NCI-H1417 (cell line): ENCODE data around the gene SPRYD4.
"Not testable (repeated sequence)": the region's sequence is repeated elsewhere in the genome, so short reads cannot be mapped to it uniquely, and the experiment has no call there.

Source experiments
- DNase-seq, 3 experiments: peaks; one replicate each; lab custom pipeline; 2025; lab: John Stamatoyannopoulos, UW

Gene SPRYD4

DNA sequence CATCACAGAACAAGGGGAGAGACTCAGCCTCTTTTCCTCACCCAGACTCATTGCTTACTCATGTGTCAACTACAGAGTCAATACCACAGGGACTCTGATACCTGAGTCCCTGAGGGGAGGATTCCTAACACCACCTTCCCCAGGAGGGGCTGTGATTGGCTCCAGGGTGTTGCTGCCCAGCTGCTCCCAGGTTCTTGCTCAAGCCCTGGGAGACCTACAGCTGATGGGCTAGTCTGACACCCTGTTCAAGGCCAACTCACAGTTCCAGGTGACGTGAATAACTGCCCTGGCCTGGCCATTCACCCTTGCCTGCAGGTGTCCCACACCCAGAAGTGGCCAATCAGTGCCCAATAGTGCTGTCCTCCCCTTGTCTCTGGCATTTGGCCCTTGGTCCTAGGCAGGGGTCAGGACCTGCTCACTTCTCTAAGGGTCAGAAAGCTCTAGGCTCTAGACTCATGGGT, 8.6 kb downstream of the SPRYD4 start:
- DNase-seq, result no peak

DNA sequence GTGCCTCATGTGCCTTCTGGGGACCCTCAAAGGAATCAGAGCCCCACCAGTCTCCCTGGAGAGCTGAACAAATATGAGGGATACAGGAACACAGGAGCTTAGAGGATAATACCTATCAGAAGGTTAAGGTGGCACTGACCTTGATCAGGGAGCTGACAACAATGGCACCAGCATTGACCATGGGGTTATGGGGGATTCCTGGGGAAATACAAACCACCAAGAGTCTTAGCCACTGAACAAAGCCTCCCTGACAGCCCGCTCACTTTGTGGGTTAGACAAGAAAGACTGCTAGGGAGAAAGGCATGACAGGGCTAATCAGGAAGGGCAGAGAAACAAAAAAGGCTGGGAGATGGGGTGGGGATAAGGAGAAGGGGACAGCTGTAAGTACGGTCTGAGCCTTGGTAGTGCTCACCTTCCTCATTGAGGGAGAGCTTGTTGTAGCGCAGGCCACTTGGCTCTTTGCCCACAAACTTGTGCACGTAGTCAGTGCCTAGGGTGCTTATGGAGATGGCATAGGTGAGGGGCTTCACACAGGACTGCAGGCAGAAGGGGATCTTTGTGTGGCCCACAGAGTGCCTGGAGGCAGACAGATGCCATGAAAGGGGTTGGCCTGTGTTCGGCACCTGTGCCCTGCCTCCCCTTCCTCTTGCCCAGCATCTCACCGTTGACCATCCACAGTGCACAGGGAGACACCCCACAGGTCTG, 9.3 kb downstream of the SPRYD4 start:
- no peak for DNase-seq

DNA sequence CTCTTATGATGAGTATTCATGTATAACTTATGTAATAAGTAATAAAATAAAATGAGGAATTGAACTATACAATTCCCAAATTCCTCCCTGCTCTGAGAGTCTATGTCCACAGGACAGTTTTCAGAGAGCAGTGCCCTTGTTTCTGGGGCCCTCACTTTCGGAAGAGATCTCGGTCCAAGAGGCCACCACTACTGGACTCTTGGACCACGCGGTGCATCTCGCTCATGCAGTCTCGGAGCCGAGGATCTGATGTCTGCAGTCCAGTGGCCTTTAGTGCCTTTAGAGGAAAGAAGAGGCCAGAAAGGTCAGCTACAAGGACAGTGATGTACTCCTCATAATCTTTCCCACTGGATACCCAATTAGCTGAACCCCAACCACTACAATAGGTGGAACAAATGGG, 11.2 kb downstream of the SPRYD4 start:
- DNase-seq, result no peak

DNA sequence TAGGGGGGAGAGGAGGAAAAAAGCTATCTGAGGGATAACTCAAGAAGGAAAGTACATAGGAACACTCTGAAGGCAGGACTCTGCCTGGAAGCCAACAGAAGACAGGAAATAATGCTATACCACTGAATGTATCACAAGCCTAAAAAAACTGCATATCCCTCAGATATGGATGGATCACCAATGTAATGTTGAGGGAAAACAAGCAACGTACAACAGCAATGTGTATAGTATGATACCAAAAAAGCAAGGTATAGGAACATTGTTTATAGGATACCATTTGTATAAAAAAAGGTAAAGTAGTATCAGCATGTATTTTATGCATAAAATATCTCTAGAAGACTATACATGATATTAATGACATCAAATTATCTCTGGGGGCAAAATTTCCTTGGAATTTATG, 16.2 kb downstream of the SPRYD4 start:
- DNase-seq, result no peak

DNA sequence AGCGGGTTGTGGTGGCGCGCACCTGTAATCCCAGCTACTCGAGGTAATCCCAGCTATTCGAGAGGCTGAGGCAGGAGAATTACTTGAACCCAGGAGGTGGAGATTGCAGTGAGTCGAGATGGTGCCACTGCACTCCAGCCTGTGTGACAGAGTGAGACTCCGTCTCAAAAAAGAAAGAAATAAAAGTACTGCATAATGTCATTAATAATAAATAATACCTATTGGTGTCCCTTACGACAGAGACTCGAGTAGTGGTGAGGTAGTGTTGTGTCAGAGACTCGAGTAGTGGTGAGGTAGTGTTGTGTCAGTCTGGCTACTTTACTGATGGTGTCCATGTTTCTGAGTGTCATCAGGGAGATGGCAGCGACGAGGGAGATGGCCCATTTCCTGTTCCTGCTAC, 18.3 kb downstream of the SPRYD4 start:
- no peak for DNase-seq

DNA sequence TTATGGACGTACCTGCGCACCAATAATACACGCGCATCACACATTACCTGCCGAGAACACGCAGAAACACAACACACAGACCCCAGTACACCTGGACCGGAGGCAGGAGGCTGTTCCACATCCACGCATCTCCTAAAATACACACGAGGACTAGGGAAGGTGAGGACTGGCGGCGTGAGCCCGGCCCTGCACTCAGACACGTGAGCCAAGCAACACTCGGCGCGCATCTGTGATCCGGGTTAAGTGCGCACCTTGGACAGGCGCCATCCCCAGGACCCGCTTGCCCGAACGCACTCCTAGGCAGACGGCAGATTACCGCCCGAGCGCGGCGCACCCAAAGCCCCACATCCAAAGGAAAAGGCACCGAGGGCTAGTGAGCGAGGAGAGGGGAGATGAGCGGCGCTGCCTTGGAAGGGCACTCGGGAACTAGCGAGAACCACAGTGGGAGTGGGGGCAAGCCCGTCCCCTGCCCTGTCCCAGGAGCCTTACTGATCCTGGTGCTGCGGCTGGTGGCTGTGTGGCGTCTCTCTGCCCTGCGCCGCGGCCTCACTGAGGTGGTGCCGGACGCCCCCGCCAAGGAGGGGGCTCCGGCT, 19.2 kb downstream of the SPRYD4 start:
- peak; percentile 68 to 91 (median 87) for DNase-seq

DNA sequence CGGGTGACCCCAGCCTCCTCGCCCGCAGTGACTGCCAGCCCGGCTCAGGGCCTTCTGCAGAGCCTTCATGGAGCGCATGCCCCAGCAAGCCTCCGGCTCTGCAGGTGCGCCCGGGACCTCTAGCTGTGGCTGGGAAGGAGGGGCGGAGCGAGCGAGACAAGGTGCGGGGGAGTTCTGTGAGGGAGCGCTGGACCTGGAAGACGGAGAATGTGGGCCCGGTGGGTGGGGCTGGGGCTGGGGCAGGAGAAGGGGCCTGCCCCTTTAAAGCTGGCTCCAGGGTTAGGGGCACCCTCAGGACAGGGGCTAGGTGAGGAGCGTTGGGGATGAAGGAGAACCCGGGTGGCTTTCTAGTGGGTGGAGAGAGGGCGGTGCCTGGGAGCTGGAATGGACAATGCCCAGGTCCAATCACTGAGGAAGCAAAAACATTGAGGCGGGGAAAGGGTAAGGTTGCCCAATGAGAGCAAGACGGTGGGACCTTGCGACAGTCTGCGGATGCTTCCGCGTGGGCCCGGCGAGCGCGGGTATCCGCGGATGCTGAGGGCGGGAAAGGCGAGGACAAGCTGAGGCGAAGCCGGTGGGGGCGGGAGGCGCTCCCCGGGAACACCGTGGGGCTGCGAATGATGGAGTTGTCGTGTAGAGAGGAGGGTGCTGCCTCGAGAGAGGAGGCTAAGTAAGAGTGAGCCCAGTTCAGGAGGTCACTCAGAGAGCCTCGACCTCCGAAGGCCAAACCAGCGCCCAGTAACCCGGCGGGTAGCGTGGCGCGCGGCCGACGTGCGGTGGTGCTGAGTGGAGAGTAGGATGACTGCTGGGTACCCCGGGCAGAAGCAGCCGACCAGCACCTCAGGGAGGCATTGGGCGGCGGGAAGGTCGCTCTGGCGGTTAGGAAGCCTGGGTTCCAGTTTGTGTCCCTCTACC, 19.9 kb downstream of the SPRYD4 start, which contains the start of gene GLS2:
TSS of gene GLS2 (minus strand) at position 121 of the 915 bp plus-strand sequence. CDS start at position 78, 43 bp downstream.
- peak; percentile 93 to 98 (median 97) for DNase-seq

DNA sequence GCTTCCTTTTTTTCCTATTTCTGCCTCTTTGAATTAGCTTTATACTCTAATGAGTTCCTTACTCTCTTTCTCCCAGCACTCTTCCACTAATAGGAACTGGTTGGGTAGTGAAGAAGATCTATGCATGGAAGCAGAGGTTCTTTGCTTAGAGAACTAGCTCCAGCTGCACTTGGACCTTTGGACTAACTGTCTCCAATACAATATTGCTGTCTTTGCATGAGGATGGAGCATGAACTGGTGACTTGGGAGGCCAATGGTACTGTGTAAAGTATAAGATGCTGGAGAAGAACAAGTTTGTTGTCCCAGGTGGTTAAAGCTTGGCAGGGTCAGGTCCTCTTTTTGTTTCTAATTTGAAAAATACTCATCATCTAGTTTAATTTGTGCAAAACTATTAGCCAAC, 22.0 kb downstream of the SPRYD4 start:
- DNase-seq, result no peak

DNA sequence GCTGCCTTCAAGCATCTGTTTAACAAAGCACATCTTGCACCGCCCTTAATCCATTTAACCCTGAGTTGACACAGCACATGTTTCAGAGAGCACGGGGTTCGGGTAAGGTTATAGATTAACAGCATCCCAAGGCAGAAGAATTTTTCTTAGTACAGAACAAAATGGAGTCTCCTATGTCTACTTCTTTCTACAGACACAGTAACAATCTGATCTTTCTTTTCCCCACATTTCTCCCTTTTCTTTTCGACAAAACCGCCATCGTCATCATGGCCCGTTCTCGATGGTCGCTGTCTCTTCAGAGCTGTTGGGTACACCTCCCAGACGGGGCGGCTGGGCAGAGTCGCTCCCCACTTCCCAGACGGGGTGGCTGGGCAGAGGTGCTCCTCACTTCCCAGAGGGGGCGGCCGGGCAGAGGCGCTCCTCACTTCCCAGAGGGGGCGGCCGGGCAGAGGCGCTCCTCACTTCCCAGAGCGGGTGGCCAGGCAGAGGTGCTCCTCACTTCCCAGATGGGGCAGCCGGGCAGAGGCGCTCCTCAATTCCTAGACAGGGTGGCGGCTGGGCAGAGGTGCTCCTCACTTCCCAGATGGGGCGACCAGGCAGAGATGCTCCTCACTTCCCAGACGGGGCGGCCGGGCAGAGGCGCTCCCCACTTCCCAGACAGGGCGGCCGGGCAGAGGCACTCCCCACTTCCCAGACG, 25.2 kb downstream of the SPRYD4 start:
- not testable (repeated sequence) for DNase-seq

DNA sequence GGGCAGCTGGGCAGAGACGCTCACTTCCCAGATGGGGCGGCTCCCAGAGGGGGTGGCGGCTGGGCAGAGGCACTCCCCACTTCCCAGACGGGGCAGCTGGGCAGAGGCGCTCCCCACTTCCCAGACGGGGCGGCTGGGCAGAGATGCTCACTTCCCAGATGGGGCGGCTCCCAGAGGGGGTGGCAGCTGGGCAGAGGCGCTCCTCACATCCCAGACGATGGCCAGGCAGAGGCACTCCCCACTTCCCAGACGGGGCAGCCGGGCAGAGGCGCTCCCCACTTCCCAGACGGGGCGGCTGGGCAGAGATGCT, 25.7 kb downstream of the SPRYD4 start:
- DNase-seq, result not testable (repeated sequence)

DNA sequence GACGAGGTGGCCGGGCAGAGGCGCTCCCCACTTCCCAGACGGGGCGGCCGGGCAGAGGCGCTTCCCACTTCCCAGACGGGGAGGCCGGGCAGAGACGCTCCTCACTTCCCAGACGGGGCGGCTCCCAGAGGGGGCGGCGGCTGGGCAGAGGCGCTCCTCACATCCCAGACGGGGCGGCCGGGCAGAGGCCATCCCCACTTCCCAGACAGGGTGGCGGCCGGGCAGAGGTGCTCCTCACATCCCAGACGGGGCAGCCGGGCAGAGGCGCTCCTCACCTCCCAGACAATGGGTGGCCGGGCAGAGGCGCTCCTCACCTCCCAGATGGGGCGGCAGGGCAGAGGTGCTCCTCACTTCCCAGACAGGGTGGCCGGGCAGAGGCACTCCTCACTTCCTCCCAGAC, 26.1 kb downstream of the SPRYD4 start:
- DNase-seq, result not testable (repeated sequence)

DNA sequence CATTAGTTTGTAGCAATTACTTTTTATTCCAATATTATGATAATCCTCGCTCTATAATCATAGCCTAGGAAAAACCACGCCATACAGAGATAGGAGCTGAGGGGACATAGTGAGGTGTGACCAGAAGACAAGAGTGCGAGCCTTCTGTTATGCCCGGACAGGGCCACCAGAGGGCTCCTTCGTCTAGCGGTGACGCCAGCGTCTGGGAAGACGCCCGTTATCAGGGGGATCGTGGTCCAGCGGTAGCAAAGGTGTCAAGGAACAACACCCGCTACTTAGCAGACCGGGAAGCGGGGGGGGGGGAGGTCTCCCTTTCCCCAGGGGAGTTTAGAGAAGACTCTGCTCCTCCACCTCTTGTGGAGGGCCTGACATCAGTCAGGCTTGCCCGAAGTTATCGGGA, 28.3 kb downstream of the SPRYD4 start:
- DNase-seq, result peak in 1 of 3 experiments; percentile 22

DNA sequence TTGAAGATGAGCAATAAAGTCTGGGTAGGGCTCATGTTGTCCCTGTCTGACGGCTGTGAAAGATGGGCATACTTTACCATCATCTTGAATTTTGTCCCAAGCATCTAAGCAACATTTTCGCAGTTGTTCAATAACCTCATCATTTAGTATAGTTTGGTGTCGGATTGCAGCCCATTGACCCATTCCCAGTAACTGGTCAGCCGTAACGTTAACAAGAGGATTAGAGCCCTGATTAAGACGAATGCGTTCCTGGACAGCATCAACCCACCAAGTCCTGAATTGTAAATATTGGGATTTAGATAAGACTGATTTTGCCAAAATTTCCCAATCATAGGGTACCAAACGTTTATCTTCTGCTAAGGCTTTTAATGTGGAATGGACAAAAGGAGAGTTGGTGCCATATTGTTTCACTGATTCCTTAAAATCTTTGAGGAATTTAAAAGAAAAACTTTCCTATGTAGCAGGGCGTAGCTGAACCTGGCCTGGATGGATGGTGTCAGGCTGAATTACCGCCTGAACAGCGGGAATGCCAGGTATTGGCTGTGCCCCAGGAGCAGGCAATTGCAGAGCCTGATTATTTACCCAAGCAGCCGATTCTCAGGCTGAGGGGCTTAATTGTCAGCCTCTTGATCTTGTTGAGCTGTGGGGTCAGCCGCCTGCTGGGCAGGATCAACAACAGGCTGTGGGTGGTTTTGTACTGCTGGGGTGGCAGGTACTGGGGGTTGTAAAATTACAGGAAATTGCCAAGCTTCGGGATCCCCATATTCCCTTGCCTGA, 29.9 kb downstream of the SPRYD4 start:
- DNase-seq, result peak in 2 of 3 experiments; percentile 86 to 96

DNA sequence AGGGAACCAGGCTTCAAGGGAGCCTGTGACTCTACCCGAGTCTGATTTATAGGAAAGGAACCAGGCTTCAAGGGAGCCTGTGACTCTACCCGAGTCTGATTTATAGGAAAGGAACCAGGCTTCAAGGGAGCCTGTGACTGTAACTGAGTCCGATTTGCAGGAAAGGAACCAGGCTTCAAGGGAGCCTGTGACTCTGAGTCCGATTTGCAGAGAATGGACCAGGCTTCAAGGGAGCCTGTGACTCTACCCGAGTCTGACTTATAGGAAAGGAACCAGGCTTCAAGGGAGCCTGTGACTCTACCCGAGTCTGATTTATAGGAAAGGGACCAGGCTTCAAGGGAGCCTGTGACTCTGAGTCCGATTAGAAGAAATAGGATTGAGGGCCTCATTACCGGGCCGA, 31.1 kb downstream of the SPRYD4 start:
- DNase-seq, result not testable (repeated sequence)

DNA sequence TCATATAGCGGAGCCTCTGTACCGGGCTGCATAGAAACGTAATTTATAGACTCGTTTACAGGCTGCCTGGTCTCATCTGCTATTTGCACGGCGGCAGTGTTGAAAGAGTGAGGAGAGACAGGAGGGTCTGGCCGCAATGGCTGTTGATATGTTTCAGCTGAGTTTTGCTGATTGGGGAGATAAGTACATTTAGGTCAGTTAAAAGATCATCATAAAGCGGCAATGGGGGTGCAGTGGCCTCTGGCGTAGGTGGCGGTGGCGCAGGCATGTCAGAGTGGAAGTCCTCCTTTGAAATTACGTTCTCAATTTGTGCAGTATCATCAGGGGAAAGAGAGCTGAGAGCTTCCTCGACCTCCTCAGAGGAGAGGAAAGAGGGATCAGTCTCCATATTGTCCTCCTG, 31.5 kb downstream of the SPRYD4 start:
- not testable (repeated sequence) for DNase-seq

DNA sequence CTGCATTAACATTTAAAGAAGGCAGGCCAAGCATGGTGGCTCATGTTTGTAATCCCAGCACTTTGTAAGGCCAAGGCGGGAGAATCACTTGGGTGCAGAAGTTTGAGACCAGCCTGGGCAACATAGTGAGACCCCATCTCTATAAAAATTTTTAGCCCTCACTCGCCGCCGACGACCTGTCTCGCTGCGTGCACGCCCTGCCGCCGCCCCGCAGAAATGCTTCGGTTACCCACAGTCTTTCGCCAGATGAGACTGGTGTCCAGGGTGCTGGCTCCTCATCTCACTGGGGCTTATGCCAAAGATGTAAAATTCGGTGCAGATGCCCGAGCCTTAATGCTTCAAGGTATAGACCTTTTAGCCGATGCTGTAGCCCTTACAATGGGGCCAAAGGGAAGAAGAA, 42.4 kb downstream of the SPRYD4 start:
- no peak for DNase-seq

DNA sequence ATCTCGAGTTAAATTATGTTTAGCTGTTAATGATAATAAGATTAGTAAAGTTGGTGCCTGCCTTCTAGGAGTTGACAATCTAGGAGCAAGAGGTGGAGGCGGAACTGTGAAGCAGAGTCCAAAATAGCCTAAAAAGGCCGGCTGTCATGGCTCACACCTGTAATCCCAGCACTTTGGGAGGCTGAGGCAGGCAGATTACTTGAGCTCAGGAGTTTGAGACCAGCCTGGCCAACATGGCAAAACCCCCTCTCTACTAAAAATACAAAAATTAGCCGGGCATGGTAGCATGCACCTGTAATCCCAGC, 45.6 kb downstream of the SPRYD4 start:
- not testable (repeated sequence) for DNase-seq

DNA sequence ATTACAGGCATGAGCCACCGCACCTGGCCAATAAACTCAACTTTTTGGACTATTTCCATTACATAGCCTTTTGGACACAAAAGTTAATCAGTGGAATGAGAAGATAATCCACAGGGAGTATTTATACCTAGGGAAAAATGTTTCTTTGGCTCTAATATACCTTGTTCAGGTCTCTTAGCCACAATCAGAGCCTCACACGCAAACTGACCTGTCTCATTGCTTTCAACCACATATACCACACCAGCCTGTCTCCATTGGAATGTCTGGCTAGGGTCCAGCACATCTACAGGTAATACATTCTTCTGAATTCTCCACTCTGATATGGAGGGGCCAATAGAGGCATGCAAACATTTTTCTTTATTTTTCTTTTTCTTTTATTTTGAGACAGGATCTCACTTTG, 49.5 kb downstream of the SPRYD4 start:
- no peak for DNase-seq

DNA sequence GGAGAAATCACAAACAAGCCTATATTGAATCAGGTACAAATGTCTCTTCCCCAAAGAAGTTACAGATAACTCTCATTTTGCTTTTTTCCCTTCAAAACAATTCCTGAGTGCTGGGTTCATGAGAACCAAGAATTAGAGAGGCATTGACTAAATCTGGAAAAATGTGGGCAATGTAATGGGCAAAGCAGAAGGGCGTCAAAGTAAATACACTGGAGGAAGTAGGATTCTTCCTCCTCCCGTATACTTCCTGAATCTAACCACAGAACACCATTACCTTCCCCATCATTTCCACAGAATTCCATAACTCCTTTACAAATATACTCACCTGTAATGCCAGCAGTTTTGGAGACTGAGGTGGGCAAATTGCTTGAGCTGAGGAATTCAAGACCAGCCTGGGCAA, 50.2 kb downstream of the SPRYD4 start:
- no peak for DNase-seq

DNA sequence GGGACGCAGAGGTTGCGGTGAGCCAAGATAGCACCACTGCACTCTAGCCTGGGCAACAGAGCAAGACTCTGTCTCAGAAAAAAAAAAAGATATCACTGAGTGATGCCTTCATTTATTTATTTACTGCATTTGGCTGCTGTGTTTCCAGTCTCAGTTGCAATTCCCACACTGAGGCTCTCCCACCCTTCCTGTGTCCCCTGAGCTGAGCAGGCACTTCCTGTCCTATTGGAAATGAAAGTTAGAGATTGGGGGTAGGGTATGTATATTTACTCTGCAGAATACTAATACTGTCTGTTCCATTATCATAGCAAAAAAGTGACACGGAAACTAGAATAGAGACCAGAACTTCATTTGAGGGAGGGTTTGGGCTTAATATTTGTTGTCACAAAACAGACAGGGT, 51.7 kb downstream of the SPRYD4 start:
- DNase-seq, result no peak

DNA sequence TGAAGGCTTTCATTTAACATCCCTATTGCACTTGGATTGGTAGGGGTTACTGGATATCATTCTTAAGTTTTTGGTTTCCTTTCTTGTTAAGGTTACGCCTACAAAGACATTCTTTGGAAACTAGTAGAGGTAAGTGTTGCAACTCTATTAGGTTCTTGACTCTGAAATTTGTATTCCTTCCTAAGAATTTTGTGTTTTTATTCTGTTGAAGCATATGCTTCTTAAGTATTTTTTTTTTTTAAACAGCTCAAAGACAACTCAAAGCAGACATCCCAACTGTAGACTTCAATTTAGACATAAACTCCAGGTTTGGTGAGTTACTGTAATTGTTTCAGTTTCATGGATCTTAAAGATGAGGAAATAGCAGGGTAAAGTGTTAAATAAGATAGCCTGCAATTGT, 52.1 kb downstream of the SPRYD4 start:
- DNase-seq, result no peak

DNA sequence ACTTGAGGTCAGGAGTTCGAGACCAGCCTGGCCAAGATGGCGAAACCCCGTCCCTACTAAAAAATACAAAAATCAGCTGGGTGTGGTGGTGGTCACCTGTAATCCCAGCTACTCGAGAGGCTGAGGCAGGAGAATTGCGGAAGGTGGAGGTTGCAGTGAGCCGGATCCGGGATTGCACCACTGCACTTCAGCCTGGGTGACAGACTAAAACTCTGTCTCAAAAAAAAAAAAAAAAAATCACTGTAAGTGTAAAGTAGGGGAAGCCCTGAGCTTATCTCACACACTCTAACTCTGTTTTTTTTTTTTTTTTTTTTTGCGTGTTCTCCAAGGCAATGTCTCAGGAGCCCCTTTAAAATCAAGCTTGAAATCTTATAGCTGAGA, 52.8 kb downstream of the SPRYD4 start:
- no peak for DNase-seq
